HS-27A (cell line): ENCODE measurements around the gene CCNH.

ENCODE experiments used
- DNase-seq: peaks from one replicate; pipeline ENCODE4 v3.0.0-alpha.2; 2012; ENCODE audit warnings: low read depth, missing footprints

Gene CCNH

GRCh38 chr5:87360132-87360531 lies 52.6 kb downstream of the CCNH start:
- no peak for DNase-seq

- DNase-seq, result no peak
These were observed 53.6 kb downstream of the CCNH start for GRCh38 chr5:87359106-87359505.

GRCh38 chr5:87354496-87354895 lies 58.2 kb downstream of the CCNH start:
- DNase-seq, result no peak

- no peak for DNase-seq
These were observed 64.9 kb downstream of the CCNH start for GRCh38 chr5:87347841-87348240.

GRCh38 chr5:87347272-87347671 lies 65.5 kb downstream of the CCNH start:
- DNase-seq, result no peak
